Stimulated activated naive CD8-positive, alpha-beta T cell treated with anti-CD3 and anti-CD28 coated beads, Interleukin-15, Interleukin-2, amounts not matched to agents 100 ng/mL and 50 ng/mL, for 24 hours (primary cell): ENCODE data around the gene DDX56.

Experiments
- H3K27ac Mint-ChIP-seq: one replicate; pipeline ENCODE4 v1.8.0; 2021; ENCODE audit warnings: mild to moderate bottlenecking, mixed read lengths
- H3K27me3 Mint-ChIP-seq: one replicate; pipeline ENCODE4 v1.8.0; 2021; ENCODE audit warnings: mixed read lengths
- H3K36me3 Mint-ChIP-seq: one replicate; pipeline ENCODE4 v1.8.0; 2021; ENCODE audit warnings: low read depth, mixed read lengths
- H3K4me1 Mint-ChIP-seq: one replicate; pipeline ENCODE4 v1.8.0; 2021; ENCODE audit warnings: low read depth, mixed read lengths
- H3K4me3 Mint-ChIP-seq: one replicate; pipeline ENCODE4 v1.8.0; 2021; ENCODE audit warnings: mild to moderate bottlenecking, mixed read lengths
- H3K9me3 Mint-ChIP-seq: one replicate; pipeline ENCODE4 v1.8.0; 2021; ENCODE audit warnings: mixed read lengths

Gene DDX56

DNA sequence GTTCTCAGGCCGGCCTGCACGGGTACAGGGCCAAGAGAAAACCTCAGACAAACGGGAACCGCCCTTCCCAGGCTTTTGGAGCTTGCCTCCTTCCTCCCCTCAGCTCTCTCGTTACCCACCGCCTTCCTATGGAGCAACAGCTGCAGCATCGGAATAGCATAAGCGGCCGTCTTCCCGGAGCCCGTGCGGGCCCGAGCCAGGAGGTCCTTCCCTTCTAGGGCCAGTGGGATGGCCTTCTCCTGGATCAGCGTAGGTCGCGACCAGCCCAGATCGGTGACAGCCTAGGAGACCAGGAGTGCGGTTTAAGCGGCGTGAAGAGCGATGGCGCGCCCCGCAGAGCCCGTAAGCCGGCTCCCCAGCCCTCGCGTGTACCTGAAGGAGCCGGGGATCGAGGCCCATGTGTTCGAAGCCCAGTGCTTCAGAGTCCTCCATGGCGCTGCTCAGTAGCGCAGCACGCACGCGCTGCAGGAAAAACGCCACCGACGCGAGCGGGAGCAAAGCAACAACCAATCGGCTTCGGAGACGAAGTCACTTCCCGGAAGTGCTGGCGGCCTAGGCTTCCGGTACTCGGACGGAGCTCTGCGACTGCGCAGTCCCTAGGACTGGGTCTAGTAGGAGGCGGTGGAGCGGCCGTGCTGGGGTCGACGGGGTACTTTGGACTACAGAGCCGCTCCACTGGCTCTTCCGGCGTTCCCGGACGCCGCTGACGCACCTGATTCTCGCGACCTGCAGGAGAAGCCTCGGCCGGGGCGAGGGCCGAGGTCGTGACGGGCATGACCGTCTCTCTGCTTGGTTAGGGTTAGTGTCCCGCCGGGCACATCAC, at the start of gene DDX56:
DDX56 (minus strand) TSS at position 445 of the 823 bp plus-strand sequence; CDS start at position 432, 13 bp downstream.
- Mint-ChIP-seq H3K36me3 (peaks cover 67% of the 10 kb centered on the region), H3K27me3 (no peaks in the 10 kb centered on the region), H3K9me3 (no peaks in the 10 kb centered on the region), H3K27ac (peak within 1 kb of the TSS; percentile 95), H3K4me1 (peaks cover 43% of the 10 kb centered on the region), H3K4me3 (peak within 1 kb of the TSS; percentile 96)

- H3K27ac Mint-ChIP-seq, result peak overlapping the region; percentile 94
- peaks cover 52% of the 10 kb centered on the region for H3K36me3 Mint-ChIP-seq
- H3K27me3 Mint-ChIP-seq, result no peaks in the 10 kb centered on the region
- H3K4me3 Mint-ChIP-seq, result peak overlapping the region; percentile 66
- H3K4me1 Mint-ChIP-seq, result peaks cover 80% of the 10 kb centered on the region
- no peaks in the 10 kb centered on the region for H3K9me3 Mint-ChIP-seq
Measured at GRCh38 chr7:44622342-44623151, 48.8 kb upstream of the DDX56 start.

GRCh38 chr7:44621750-44622103, 48.0 kb upstream of the DDX56 start:
- H3K36me3 Mint-ChIP-seq, result peaks cover 52% of the 10 kb centered on the region
- H3K27me3 Mint-ChIP-seq, result no peaks in the 10 kb centered on the region
- H3K9me3 Mint-ChIP-seq, result no peaks in the 10 kb centered on the region
- H3K4me1 Mint-ChIP-seq, result peaks cover 88% of the 10 kb centered on the region
- H3K4me3 Mint-ChIP-seq, result no peak overlapping the region
- H3K27ac Mint-ChIP-seq, result peak overlapping the region; percentile 5

- no peaks in the 10 kb centered on the region for H3K9me3 Mint-ChIP-seq
- no peak overlapping the region for H3K4me3 Mint-ChIP-seq
- H3K27me3 Mint-ChIP-seq, result no peaks in the 10 kb centered on the region
- peak overlapping the region; percentile 39 for H3K27ac Mint-ChIP-seq
- H3K4me1 Mint-ChIP-seq, result peaks cover 89% of the 10 kb centered on the region
- peaks cover 49% of the 10 kb centered on the region for H3K36me3 Mint-ChIP-seq
Measured at GRCh38 chr7:44621034-44621749, 47.5 kb upstream of the DDX56 start.

- Mint-ChIP-seq H3K9me3 (no peaks in the 10 kb centered on the region), H3K27ac (peak overlapping the region; percentile 90), H3K4me1 (peaks cover 93% of the 10 kb centered on the region), H3K36me3 (peaks cover 35% of the 10 kb centered on the region), H3K27me3 (no peaks in the 10 kb centered on the region), H3K4me3 (peak overlapping the region; percentile 49)
Measured at GRCh38 chr7:44618753-44619152, 45.0 kb upstream of the DDX56 start.

GRCh38 chr7:44618045-44618444, 44.3 kb upstream of the DDX56 start:
- H3K27me3 Mint-ChIP-seq, result no peaks in the 10 kb centered on the region
- H3K27ac Mint-ChIP-seq, result peak overlapping the region; percentile 90
- peaks cover 35% of the 10 kb centered on the region for H3K36me3 Mint-ChIP-seq
- H3K9me3 Mint-ChIP-seq, result no peaks in the 10 kb centered on the region
- peak overlapping the region; percentile 58 for H3K4me3 Mint-ChIP-seq
- peaks cover 89% of the 10 kb centered on the region for H3K4me1 Mint-ChIP-seq

GRCh38 chr7:44617225-44617890, 43.6 kb upstream of the DDX56 start:
- Mint-ChIP-seq H3K27me3 (no peaks in the 10 kb centered on the region), H3K4me3 (peak overlapping the region; percentile 58), H3K27ac (peak overlapping the region; percentile 90), H3K9me3 (no peaks in the 10 kb centered on the region), H3K4me1 (peaks cover 83% of the 10 kb centered on the region), H3K36me3 (peaks cover 35% of the 10 kb centered on the region)

- Mint-ChIP-seq H3K27ac (no peak overlapping the region), H3K4me1 (peaks cover 82% of the 10 kb centered on the region), H3K9me3 (no peaks in the 10 kb centered on the region), H3K36me3 (peaks cover 41% of the 10 kb centered on the region), H3K27me3 (no peaks in the 10 kb centered on the region), H3K4me3 (no peak overlapping the region)
Measured at GRCh38 chr7:44616545-44616944, 42.8 kb upstream of the DDX56 start.

DNA sequence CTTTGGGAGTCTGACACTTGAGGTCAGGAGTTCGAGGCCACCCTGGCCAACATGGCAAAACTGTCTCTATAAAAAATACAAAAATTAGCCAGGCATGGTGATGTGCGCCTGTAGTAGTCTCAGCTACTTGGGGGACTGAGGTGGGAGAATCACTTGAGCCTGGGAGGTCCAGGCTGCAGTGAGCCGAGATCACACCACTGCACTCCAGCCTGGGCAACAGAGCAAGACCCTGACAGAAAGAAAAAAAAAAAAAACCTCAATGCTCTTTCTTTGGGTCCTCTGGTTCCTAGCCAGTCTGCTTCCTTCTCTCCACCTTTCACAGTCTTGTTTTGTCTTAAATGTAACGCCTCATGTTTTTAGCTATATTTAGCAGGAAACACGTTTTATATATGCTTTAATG, 42.1 kb upstream of the DDX56 start:
- H3K27ac Mint-ChIP-seq, result peak overlapping the region; percentile 68
- H3K27me3 Mint-ChIP-seq, result no peaks in the 10 kb centered on the region
- no peak overlapping the region for H3K4me3 Mint-ChIP-seq
- H3K4me1 Mint-ChIP-seq, result peaks cover 75% of the 10 kb centered on the region
- H3K9me3 Mint-ChIP-seq, result no peaks in the 10 kb centered on the region
- peaks cover 34% of the 10 kb centered on the region for H3K36me3 Mint-ChIP-seq

GRCh38 chr7:44615149-44615611, 41.5 kb upstream of the DDX56 start:
- Mint-ChIP-seq H3K4me1 (peaks cover 72% of the 10 kb centered on the region), H3K36me3 (peaks cover 30% of the 10 kb centered on the region), H3K9me3 (no peaks in the 10 kb centered on the region), H3K4me3 (no peak overlapping the region), H3K27ac (peak overlapping the region; percentile 63), H3K27me3 (no peaks in the 10 kb centered on the region)

DNA sequence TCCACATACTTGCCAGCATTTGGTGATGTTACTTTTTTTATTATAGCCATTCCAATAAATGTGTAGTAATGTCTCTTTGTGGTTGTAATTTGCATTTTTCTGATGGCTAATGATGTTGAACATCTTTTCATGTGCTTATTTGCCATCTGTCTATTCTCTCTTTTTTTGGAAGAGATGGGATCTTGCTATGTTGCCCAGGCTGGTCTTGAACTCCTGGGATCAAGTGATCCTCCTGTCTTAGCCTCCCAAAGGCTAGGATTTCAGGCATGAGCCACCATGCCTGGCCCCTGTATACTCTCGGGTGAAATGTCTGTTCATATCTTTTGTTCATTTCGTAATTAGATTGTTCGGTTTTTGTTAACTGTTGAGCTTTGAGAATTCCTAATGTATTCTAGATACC, 36.1 kb upstream of the DDX56 start:
- H3K27ac Mint-ChIP-seq, result no peak overlapping the region
- H3K27me3 Mint-ChIP-seq, result no peaks in the 10 kb centered on the region
- peaks cover 24% of the 10 kb centered on the region for H3K36me3 Mint-ChIP-seq
- no peaks in the 10 kb centered on the region for H3K9me3 Mint-ChIP-seq
- H3K4me1 Mint-ChIP-seq, result peaks cover 65% of the 10 kb centered on the region
- no peak overlapping the region for H3K4me3 Mint-ChIP-seq

DNA sequence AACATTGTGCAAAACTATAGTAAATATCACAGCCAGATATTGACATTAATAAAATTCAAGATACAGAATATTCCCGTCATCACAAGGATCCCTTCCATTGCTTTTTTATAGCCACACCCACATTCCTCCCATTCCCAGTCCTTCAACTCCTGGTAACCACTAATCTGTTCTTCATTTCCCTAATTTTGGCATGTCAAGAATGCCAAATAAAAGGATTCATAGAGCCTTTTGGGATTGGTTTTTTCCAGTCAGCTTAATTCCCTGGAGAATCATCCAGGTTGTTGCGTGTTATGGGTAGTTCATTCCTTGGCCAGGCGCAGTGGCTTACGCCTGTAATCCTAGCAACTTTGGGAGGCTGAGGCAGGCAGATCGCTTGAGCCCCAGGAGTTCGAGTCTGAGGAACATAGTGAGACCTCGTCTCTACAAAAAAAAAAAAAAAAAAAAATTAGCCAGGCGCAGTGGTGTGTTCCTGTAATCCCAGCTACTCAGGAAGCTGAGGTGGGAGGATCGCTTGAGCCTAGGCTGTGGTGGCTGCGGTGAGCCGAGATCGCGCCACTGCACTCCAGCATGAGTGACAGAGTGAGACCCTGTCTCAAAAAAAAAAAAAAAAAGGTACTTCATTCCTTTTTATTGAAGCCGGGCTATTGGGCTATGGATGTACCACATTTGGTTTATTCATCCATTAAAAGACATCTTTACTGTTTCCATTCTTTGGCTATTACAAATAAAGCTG, 35.4 kb upstream of the DDX56 start:
- Mint-ChIP-seq H3K4me3 (peak overlapping the region; percentile 49), H3K27me3 (no peaks in the 10 kb centered on the region), H3K9me3 (no peaks in the 10 kb centered on the region), H3K4me1 (peaks cover 59% of the 10 kb centered on the region), H3K36me3 (peaks cover 18% of the 10 kb centered on the region), H3K27ac (peak overlapping the region; percentile 61)

DNA sequence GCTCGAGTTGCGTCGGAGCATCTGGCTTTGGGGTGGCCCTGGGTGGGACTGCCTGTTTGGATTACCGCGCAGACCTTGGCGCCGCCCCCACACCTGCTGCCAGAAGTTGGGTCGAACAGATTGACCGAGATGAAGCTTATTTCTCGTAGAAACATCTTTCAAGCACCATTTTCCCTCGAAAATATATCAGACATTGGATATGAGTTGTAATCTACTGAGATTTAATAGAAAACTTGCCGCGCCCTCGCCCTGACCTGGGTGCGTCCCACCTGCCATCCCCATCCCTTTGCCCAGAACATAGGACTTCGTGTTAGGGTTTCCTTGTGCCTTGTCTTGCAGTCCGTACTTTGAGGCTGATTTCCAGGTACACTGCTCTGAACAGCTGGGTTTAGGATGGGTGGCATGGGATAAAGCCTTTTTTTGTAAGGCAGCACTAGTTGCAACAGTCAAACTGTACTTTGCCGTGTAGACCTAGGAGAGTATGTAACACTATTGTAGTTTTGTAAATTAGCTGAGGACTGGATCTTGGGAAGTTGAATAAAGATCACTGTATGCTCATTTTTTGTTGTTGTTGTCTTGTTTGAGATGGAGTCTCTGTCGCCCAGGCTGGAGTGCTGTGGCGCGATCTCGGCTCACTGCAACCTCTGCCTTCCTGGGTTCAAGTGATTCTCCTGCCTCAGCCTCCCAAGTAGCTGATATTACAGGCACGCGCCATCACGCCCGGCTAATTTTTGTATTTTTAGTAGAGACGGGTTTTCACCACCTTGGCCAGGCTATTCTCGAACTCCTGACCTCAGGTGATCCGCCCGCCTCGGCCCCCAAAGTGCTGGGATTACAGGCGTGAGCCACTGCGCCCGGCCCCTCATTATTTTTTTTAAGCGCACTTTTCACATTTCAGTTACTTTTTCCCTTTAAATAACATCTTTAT, 33.7 kb upstream of the DDX56 start:
- Mint-ChIP-seq H3K4me3 (peak overlapping the region; percentile 93), H3K27ac (peak overlapping the region; percentile 97), H3K4me1 (peaks cover 54% of the 10 kb centered on the region), H3K9me3 (no peaks in the 10 kb centered on the region), H3K36me3 (peaks cover 17% of the 10 kb centered on the region), H3K27me3 (no peaks in the 10 kb centered on the region)
